H1 (cell line): ENCODE results near the gene TMPRSS4. TPM values are rescaled to one million over a fixed set of nuclear protein-coding genes. Genes with fewer than 3 reads are reported as not detected.

ENCODE experiments used
- BRCA1 ChIP-seq: IDR thresholded peaks from 2 replicates; pipeline ENCODE4 v1.6.1; 2012; ENCODE audit warnings: low read depth, low read length, improper control_type of control experiment
- KDM4A ChIP-seq: IDR thresholded peaks from one replicate; pipeline ENCODE4 v1.7.1; 2012; ENCODE audit warnings: low read depth, mild to moderate bottlenecking, moderate library complexity, low read length, inconsistent platforms; ENCODE audit not compliant: severe bottlenecking
- SP4 ChIP-seq: IDR thresholded peaks from 2 replicates; pipeline ENCODE4 v1.6.1; 2012; ENCODE audit warnings: low read length, inconsistent platforms
- TCF12 ChIP-seq: IDR thresholded peaks from 2 replicates; pipeline ENCODE4 v1.6.1; 2011; ENCODE audit warnings: low read depth, mild to moderate bottlenecking, low read length
- ZNF274 ChIP-seq: IDR thresholded peaks from 2 replicates; pipeline ENCODE4 v1.7.0; 2012; ENCODE audit warnings: low read length, borderline replicate concordance; ENCODE audit errors: extremely low read depth
- polyA plus RNA-seq, 7 experiments: library from polyadenylated mRNA; depleted of rRNA in 3 of 7; stranded (reverse) in 5 of 7; unstranded in 2 of 7; fragments of >200 nt in 5 of 7; fragments of 200-250 nt in 2 of 7; gene quantifications; 1 replicate in 5 of 7; 2 replicates in 1 of 7; 4 replicates in 1 of 7; pipeline versions ENCODE4 v1.2.1 to v1.2.3, GENCODE V29; 2011 to 2013; ENCODE audit warnings: missing spikeins in 2 of 7, mixed read lengths in 2 of 7
- total RNA-seq: library from RNA; stranded (reverse); fragmentation: NEBNext Ultra II Directional; extraction: Animal tissue kit (Norgen Biotek cat#: 25700); gene quantifications from 2 replicates; pipeline ENCODE4 v1.2.1, GENCODE V29; 2021
- TF ChIP-seq, protein P1 (sequence below): fragments of 300-600 bp; sonication (generic); IDR thresholded peaks from 2 replicates; pipeline ENCODE4 v1.7.1; 2012; ENCODE audit warnings: low read length, moderate library complexity, mild to moderate bottlenecking, inconsistent platforms; ENCODE audit not compliant: insufficient replicate concordance
- TF ChIP-seq, protein P2 (sequence below), 3 experiments: IDR thresholded peaks; 1 replicate in 2 of 3; 2 replicates in 1 of 3; pipeline versions ENCODE4 v1.5.1 to v1.6.1; 2011; ENCODE audit warnings: low read length in 3 of 3, mild to moderate bottlenecking in 3 of 3, inconsistent platforms in 2 of 3, low read depth in 1 of 3, moderate library complexity in 1 of 3; ENCODE audit not compliant: insufficient read depth in 1 of 3; ENCODE audit errors: control extremely low read depth in 1 of 3
- TF ChIP-seq, protein P3 (sequence below): IDR thresholded peaks from 2 replicates; pipeline ENCODE4 v1.6.1; 2012; ENCODE audit warnings: inconsistent platforms

Gene TMPRSS4
- total and polyA plus RNA-seq, 2 of the 8 experiments (the other 6 are each of a cell fraction or from before 2014, with no cell fraction given) = 0.11 to 0.58 TPM

DNA sequence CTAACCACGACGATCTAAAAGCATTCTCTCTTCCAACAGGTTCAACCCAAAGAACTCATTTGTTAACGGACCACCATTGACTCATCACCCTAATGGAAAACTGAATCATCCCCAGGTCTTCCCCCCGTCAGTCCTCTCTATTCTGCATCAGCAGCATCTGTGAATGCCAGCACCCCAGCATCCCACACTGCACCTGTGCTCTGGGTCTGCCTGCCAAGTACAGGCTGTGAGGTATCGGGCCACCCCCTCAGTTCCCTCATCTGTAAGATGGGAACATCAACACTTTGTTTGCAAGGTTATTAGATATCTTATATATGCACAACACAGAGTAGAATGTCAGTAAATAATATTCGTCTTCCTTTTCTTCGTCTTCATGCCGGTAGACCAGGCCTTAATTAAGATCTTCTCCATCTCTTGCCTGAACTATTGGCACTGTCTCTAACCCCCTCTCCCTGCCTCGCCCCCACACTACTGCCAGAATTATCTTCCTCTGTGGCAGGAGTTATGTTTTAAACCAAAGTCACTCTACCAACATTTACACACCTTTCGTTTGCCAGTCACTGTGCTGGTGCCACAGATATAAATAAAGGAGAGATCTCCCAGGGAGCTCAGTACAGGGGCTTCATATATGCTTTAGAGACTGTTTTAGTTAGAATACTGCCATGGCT is 7.8 kb upstream of the TMPRSS4 start (continued):
- TF ChIP-seq, protein P1, sequence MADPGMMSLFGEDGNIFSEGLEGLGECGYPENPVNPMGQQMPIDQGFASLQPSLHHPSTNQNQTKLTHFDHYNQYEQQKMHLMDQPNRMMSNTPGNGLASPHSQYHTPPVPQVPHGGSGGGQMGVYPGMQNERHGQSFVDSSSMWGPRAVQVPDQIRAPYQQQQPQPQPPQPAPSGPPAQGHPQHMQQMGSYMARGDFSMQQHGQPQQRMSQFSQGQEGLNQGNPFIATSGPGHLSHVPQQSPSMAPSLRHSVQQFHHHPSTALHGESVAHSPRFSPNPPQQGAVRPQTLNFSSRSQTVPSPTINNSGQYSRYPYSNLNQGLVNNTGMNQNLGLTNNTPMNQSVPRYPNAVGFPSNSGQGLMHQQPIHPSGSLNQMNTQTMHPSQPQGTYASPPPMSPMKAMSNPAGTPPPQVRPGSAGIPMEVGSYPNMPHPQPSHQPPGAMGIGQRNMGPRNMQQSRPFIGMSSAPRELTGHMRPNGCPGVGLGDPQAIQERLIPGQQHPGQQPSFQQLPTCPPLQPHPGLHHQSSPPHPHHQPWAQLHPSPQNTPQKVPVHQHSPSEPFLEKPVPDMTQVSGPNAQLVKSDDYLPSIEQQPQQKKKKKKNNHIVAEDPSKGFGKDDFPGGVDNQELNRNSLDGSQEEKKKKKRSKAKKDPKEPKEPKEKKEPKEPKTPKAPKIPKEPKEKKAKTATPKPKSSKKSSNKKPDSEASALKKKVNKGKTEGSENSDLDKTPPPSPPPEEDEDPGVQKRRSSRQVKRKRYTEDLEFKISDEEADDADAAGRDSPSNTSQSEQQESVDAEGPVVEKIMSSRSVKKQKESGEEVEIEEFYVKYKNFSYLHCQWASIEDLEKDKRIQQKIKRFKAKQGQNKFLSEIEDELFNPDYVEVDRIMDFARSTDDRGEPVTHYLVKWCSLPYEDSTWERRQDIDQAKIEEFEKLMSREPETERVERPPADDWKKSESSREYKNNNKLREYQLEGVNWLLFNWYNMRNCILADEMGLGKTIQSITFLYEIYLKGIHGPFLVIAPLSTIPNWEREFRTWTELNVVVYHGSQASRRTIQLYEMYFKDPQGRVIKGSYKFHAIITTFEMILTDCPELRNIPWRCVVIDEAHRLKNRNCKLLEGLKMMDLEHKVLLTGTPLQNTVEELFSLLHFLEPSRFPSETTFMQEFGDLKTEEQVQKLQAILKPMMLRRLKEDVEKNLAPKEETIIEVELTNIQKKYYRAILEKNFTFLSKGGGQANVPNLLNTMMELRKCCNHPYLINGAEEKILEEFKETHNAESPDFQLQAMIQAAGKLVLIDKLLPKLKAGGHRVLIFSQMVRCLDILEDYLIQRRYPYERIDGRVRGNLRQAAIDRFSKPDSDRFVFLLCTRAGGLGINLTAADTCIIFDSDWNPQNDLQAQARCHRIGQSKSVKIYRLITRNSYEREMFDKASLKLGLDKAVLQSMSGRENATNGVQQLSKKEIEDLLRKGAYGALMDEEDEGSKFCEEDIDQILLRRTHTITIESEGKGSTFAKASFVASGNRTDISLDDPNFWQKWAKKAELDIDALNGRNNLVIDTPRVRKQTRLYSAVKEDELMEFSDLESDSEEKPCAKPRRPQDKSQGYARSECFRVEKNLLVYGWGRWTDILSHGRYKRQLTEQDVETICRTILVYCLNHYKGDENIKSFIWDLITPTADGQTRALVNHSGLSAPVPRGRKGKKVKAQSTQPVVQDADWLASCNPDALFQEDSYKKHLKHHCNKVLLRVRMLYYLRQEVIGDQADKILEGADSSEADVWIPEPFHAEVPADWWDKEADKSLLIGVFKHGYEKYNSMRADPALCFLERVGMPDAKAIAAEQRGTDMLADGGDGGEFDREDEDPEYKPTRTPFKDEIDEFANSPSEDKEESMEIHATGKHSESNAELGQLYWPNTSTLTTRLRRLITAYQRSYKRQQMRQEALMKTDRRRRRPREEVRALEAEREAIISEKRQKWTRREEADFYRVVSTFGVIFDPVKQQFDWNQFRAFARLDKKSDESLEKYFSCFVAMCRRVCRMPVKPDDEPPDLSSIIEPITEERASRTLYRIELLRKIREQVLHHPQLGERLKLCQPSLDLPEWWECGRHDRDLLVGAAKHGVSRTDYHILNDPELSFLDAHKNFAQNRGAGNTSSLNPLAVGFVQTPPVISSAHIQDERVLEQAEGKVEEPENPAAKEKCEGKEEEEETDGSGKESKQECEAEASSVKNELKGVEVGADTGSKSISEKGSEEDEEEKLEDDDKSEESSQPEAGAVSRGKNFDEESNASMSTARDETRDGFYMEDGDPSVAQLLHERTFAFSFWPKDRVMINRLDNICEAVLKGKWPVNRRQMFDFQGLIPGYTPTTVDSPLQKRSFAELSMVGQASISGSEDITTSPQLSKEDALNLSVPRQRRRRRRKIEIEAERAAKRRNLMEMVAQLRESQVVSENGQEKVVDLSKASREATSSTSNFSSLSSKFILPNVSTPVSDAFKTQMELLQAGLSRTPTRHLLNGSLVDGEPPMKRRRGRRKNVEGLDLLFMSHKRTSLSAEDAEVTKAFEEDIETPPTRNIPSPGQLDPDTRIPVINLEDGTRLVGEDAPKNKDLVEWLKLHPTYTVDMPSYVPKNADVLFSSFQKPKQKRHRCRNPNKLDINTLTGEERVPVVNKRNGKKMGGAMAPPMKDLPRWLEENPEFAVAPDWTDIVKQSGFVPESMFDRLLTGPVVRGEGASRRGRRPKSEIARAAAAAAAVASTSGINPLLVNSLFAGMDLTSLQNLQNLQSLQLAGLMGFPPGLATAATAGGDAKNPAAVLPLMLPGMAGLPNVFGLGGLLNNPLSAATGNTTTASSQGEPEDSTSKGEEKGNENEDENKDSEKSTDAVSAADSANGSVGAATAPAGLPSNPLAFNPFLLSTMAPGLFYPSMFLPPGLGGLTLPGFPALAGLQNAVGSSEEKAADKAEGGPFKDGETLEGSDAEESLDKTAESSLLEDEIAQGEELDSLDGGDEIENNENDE = no peak
- TF ChIP-seq BRCA1 (no peak), ZNF274 (no peak), TCF12 (no peak), KDM4A (no peak), SP4 (no peak)
- TF ChIP-seq, protein P2, sequence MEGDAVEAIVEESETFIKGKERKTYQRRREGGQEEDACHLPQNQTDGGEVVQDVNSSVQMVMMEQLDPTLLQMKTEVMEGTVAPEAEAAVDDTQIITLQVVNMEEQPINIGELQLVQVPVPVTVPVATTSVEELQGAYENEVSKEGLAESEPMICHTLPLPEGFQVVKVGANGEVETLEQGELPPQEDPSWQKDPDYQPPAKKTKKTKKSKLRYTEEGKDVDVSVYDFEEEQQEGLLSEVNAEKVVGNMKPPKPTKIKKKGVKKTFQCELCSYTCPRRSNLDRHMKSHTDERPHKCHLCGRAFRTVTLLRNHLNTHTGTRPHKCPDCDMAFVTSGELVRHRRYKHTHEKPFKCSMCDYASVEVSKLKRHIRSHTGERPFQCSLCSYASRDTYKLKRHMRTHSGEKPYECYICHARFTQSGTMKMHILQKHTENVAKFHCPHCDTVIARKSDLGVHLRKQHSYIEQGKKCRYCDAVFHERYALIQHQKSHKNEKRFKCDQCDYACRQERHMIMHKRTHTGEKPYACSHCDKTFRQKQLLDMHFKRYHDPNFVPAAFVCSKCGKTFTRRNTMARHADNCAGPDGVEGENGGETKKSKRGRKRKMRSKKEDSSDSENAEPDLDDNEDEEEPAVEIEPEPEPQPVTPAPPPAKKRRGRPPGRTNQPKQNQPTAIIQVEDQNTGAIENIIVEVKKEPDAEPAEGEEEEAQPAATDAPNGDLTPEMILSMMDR (IDR thresholded peaks at IDR 0.05; ENCODE audit: control extremely low read depth in 1 of 3, insufficient read depth in 1 of 3, low read depth in 1 of 3, low read length in 3 of 3) = no peak
- TF ChIP-seq, protein P3, sequence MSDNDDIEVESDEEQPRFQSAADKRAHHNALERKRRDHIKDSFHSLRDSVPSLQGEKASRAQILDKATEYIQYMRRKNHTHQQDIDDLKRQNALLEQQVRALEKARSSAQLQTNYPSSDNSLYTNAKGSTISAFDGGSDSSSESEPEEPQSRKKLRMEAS = no peak
